OCI-LY3 (cell line): Measurements from ENCODE around the gene ACSL6.

ENCODE experiments used
- H2AFZ ChIP-seq: fragments of 200-600, 300-600 bp; shearing (Covaris generic); 2 replicates; pipeline ENCODE4 v1.6.0; 2014; ENCODE audit warnings: antibody characterized with exemption, low read depth, low read length
- H3K27ac ChIP-seq: fragments of 200-600, 300-600 bp; sonication (generic); 2 replicates; pipeline ENCODE4 v1.5.1; 2014; ENCODE audit warnings: mild to moderate bottlenecking, low read length, moderate library complexity, mixed read lengths
- H3K27me3 ChIP-seq: fragments of 200-600, 300-600 bp; sonication (generic); 2 replicates; pipeline ENCODE4 v1.6.1; 2014; ENCODE audit warnings: low read depth, low read length, mixed read lengths
- H3K36me3 ChIP-seq: fragments of 200-600, 300-600 bp; sonication (generic); replicated peaks from 2 replicates; pipeline ENCODE3; 2014; ENCODE audit warnings: low read depth, low read length, mixed read lengths
- H3K4me1 ChIP-seq: fragments of 300-600, 200-600 bp; sonication (generic); 2 replicates; pipeline ENCODE4 v1.6.1; 2014; ENCODE audit warnings: low read length, mixed read lengths
- H3K4me2 ChIP-seq: fragments of 200-600, 300-600 bp; sonication (generic); 2 replicates; pipeline ENCODE4 v1.6.1; 2014; ENCODE audit warnings: low read length, mixed read lengths
- H3K4me3 ChIP-seq: fragments of 300-600, 200-600 bp; sonication (generic); 2 replicates; pipeline ENCODE4 v1.5.1; 2014; ENCODE audit warnings: antibody characterized with exemption, mild to moderate bottlenecking, low read length, moderate library complexity
- H3K79me2 ChIP-seq: fragments of 300-600, 200-600 bp; shearing (Covaris generic); 2 replicates; pipeline ENCODE4 v1.6.1; 2014; ENCODE audit warnings: mild to moderate bottlenecking, low read length, mixed read lengths
- H3K9ac ChIP-seq: fragments of 300-600, 200-600 bp; shearing (Covaris generic); 2 replicates; pipeline ENCODE4 v1.6.0; 2014; ENCODE audit warnings: mild to moderate bottlenecking, low read length, moderate library complexity
- H3K9me3 ChIP-seq: fragments of 200-600, 300-600 bp; shearing (Covaris generic); 2 replicates; pipeline ENCODE4 v1.6.1; 2014; ENCODE audit warnings: low read length, mixed read lengths; ENCODE audit not compliant: insufficient read depth
- H4K20me1 ChIP-seq: fragments of 200-600, 300-600 bp; sonication (generic); 2 replicates; pipeline ENCODE4 v1.6.1; 2016; ENCODE audit warnings: low read length, mixed read lengths; ENCODE audit not compliant: insufficient read depth
- CTCF ChIP-seq: fragments of 200-600, 300-600 bp; sonication (generic); IDR thresholded peaks from 2 replicates; pipeline ENCODE4 v1.5.1; 2014; ENCODE audit warnings: antibody characterized with exemption, low read length, low read depth
- EZH2phosphoT487 ChIP-seq: fragments of 200-600 bp; shearing (Covaris generic); IDR thresholded peaks from 2 replicates; pipeline ENCODE4 v1.6.1; 2018; ENCODE audit warnings: antibody characterized with exemption, mixed run types, low read depth

The ACSL6 gene

DNA sequence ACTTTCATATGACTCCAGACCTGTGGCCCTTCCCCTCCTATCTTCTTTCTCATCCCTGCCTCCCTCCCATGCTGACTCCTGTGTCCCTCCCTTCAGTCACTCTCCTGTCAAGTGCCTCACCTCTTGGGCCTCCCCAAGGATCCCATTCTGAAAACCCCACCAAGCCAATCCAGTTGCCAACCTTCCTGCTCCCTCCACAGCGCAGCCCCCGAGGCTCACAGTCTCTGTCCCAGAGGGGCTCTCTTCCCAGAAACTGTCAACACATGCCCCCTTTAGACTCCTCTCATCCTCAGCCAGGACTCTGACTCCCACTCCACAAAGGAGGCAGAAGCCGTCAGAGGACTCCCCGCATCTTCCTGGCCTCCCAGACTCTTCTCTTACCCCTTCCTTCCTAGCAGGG is 30.8 kb downstream of the ACSL6 start:
- Histone ChIP-seq H3K4me2 (no peak overlapping the region), H3K36me3 (no peaks in the 10 kb centered on the region), H2AFZ (no peak overlapping the region), H3K4me3 (no peak overlapping the region), H3K4me1 (no peaks in the 10 kb centered on the region), H3K79me2 (no peaks in the 10 kb centered on the region), H3K27ac (no peak overlapping the region), H4K20me1 (no peaks in the 10 kb centered on the region), H3K9ac (no peak overlapping the region), H3K9me3 (no peaks in the 10 kb centered on the region), H3K27me3 (peaks cover 2% of the 10 kb centered on the region; the same call in 1 of the 2 replicates)
- no peak for TF ChIP-seq EZH2phosphoT487

- H3K27ac ChIP-seq = no peak overlapping the region
- H3K27me3 ChIP-seq = peaks cover 2% of the 10 kb centered on the region; the same call in 1 of the 2 replicates
- H3K4me2 ChIP-seq = no peak overlapping the region
- H3K4me3 ChIP-seq = no peak overlapping the region
- TF ChIP-seq CTCF = no peak
- no peak for TF ChIP-seq EZH2phosphoT487
- H3K9me3 ChIP-seq = no peaks in the 10 kb centered on the region
- no peaks in the 10 kb centered on the region for H3K36me3 ChIP-seq
- no peak overlapping the region for H2AFZ ChIP-seq
- no peak overlapping the region for H3K9ac ChIP-seq
- H4K20me1 ChIP-seq = no peaks in the 10 kb centered on the region
- no peaks in the 10 kb centered on the region for H3K79me2 ChIP-seq
- no peaks in the 10 kb centered on the region for H3K4me1 ChIP-seq
Observed at GRCh38 chr5:131979816-131980215, 31.6 kb downstream of the ACSL6 start.

DNA sequence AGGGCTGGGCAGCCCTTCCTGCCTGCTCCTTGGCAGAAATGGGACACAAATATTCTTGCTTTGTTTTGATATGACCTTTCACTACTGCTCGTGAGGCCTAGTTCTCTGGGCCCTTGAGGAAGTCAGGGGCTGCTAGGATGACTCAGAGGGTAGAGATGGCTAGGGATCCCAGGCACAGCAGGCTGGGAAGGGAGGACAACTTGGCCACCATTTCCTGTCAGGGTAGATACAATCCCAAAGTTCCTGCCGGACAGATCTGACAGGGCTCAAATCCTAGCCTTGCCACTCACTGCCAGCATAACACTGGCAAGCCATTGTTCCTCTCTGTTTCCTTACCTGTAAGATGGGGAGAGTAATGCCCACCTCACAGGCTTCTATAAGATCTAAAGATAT is 34.2 kb downstream of the ACSL6 start:
- H3K9ac ChIP-seq = no peak overlapping the region
- H3K9me3 ChIP-seq = no peaks in the 10 kb centered on the region
- H3K4me2 ChIP-seq = no peak overlapping the region
- no peaks in the 10 kb centered on the region for H3K4me1 ChIP-seq
- H4K20me1 ChIP-seq = no peaks in the 10 kb centered on the region
- H3K4me3 ChIP-seq = no peak overlapping the region
- H3K36me3 ChIP-seq = no peaks in the 10 kb centered on the region
- no peak for TF ChIP-seq CTCF
- TF ChIP-seq EZH2phosphoT487 = no peak
- H3K27ac ChIP-seq = no peak overlapping the region
- peaks cover 2% of the 10 kb centered on the region; the same call in 1 of the 2 replicates for H3K27me3 ChIP-seq
- H3K79me2 ChIP-seq = no peaks in the 10 kb centered on the region
- no peak overlapping the region for H2AFZ ChIP-seq

DNA sequence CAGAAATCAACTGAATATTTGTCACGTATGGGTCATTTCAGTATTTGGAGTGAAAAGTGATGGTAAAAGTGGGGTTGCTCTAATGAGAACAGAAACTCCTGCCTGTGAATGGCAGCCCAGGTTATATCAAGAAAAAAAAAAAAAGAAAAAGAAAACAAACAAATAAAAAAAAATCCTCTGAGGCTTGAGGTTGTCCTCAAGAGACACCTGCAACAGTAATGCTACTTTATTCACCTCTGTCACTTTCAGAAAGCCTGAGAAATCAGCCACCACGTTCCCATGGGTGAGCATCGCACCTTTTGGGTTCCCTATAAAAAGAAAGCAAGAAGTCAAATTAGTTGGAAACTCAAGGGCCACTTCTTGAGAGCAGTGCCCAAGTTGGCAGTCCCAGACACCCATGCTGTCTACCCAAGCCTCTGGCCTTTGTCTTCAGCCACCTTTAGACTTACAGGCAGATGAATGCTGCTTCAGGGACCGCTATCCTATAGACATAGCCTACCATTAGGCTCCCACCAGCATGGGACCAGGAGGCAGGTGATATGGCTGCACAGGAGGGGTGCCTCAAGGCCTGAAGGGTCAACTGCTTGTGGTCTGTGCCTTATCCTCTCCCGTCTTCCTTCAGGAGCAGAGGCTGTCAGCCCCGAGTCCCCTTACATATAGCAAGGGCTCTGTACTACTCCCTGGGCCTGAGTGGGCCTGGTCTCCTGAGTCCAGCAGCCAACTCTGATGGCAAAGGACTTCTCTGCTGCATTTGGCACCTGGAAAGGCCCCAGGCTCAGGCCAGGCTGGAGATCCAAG is 34.8 kb downstream of the ACSL6 start:
- Histone ChIP-seq H3K27ac (no peak overlapping the region), H3K4me1 (no peaks in the 10 kb centered on the region), H3K36me3 (no peaks in the 10 kb centered on the region), H4K20me1 (no peaks in the 10 kb centered on the region), H3K79me2 (no peaks in the 10 kb centered on the region), H3K4me3 (no peak overlapping the region), H2AFZ (no peak overlapping the region), H3K9me3 (no peaks in the 10 kb centered on the region), H3K27me3 (peaks cover 2% of the 10 kb centered on the region; the same call in 1 of the 2 replicates), H3K9ac (no peak overlapping the region), H3K4me2 (no peak overlapping the region)
- TF ChIP-seq EZH2phosphoT487 (no peak), CTCF (no peak)
